Activated CD4-positive, CD25-positive, alpha-beta regulatory T cell treated with anti-CD3 and anti-CD28 coated beads, Interleukin-2, amount 50 U/mL, for 72 hours (primary cell): ENCODE data around the gene PIAS4.

ENCODE experiments used
- DNase-seq: peaks from one replicate; pipeline ENCODE4 v3.0.0; 2021

The PIAS4 gene

GRCh38 chr19:4023600-4024398, 16.3 kb downstream of the PIAS4 start:
- DNase-seq: no peak

GRCh38 chr19:4025317-4025716, 17.8 kb downstream of the PIAS4 start:
- no peak for DNase-seq

GRCh38 chr19:4027146-4027545, 19.6 kb downstream of the PIAS4 start:
- no peak for DNase-seq

GRCh38 chr19:4028334-4029246, 21.1 kb downstream of the PIAS4 start:
- DNase-seq: no peak

- DNase-seq: no peak
Observed at GRCh38 chr19:4029247-4029614, 21.7 kb downstream of the PIAS4 start.

- no peak for DNase-seq
Observed at GRCh38 chr19:4030552-4030951, 23.0 kb downstream of the PIAS4 start.

GRCh38 chr19:4030981-4031380, 23.4 kb downstream of the PIAS4 start:
- DNase-seq: no peak

- DNase-seq: no peak
Observed at GRCh38 chr19:4031420-4031819, 23.9 kb downstream of the PIAS4 start.

- DNase-seq: no peak
Observed at GRCh38 chr19:4032436-4032835, 24.9 kb downstream of the PIAS4 start.

GRCh38 chr19:4033028-4033956, 25.8 kb downstream of the PIAS4 start:
- DNase-seq: no peak

- DNase-seq: no peak
Observed at GRCh38 chr19:4034048-4035017, 26.8 kb downstream of the PIAS4 start.

- DNase-seq: no peak
Observed at GRCh38 chr19:4035018-4035566, 27.6 kb downstream of the PIAS4 start.

- DNase-seq: no peak
Observed at GRCh38 chr19:4035582-4035981, 28.0 kb downstream of the PIAS4 start.

- no peak for DNase-seq
Observed at GRCh38 chr19:4036576-4037300, 29.2 kb downstream of the PIAS4 start.

GRCh38 chr19:4037301-4037949, 29.9 kb downstream of the PIAS4 start:
- DNase-seq: no peak

- DNase-seq: no peak
Observed at GRCh38 chr19:4038057-4038456, 30.5 kb downstream of the PIAS4 start.

- no peak for DNase-seq
Observed at GRCh38 chr19:4038661-4039423, 31.3 kb downstream of the PIAS4 start.

- DNase-seq: no peak
Observed at GRCh38 chr19:4042064-4042730, 34.7 kb downstream of the PIAS4 start.

GRCh38 chr19:4042731-4043082, 35.2 kb downstream of the PIAS4 start:
- DNase-seq: no peak
